ENCODE data around the gene PELI1.
"Not testable (repeated sequence)": the region's sequence is repeated elsewhere in the genome, so short reads cannot be mapped to it uniquely, and the experiment has no call there.

PELI1 gene

GRCh38 chr2:64122358-64122757 lies 21.9 kb downstream of the PELI1 start:
- DNase-seq (ENCODE audit: low read depth), result no peak

GRCh38 chr2:64120928-64121327 lies 23.3 kb downstream of the PELI1 start:
- no peak for DNase-seq (ENCODE audit: low read depth)

- no peak for DNase-seq (ENCODE audit: low read depth)
These were observed 24.2 kb downstream of the PELI1 start for GRCh38 chr2:64120008-64120407.

GRCh38 chr2:64119369-64119768 lies 24.9 kb downstream of the PELI1 start:
- DNase-seq (ENCODE audit: low read depth), result no peak

GRCh38 chr2:64115808-64116598 lies 28.2 kb downstream of the PELI1 start:
- no peak for DNase-seq (ENCODE audit: low read depth)

- DNase-seq (ENCODE audit: low read depth), result no peak
These were observed 29.3 kb downstream of the PELI1 start for GRCh38 chr2:64114912-64115277.

- no peak for DNase-seq (ENCODE audit: low read depth)
These were observed 29.9 kb downstream of the PELI1 start for GRCh38 chr2:64114063-64114911.

- no peak for DNase-seq (ENCODE audit: low read depth)
These were observed 32.2 kb downstream of the PELI1 start for GRCh38 chr2:64112016-64112415.

- DNase-seq (ENCODE audit: low read depth), result no peak
These were observed 32.8 kb downstream of the PELI1 start for GRCh38 chr2:64111426-64111825.

GRCh38 chr2:64108666-64109241 lies 35.5 kb downstream of the PELI1 start:
- DNase-seq (ENCODE audit: low read depth), result no peak

GRCh38 chr2:64106481-64106880 lies 37.7 kb downstream of the PELI1 start:
- no peak for DNase-seq (ENCODE audit: low read depth)

GRCh38 chr2:64105670-64106461 lies 38.4 kb downstream of the PELI1 start:
- DNase-seq (ENCODE audit: low read depth), result no peak

GRCh38 chr2:64104933-64105332 lies 39.3 kb downstream of the PELI1 start:
- no peak for DNase-seq (ENCODE audit: low read depth)

- DNase-seq (ENCODE audit: low read depth), result not testable (repeated sequence)
These were observed 41.5 kb downstream of the PELI1 start for GRCh38 chr2:64102736-64103135.

GRCh38 chr2:64101141-64101591 lies 43.1 kb downstream of the PELI1 start:
- no peak for DNase-seq (ENCODE audit: low read depth)

- not testable (repeated sequence) for DNase-seq (ENCODE audit: low read depth)
These were observed 43.6 kb downstream of the PELI1 start for GRCh38 chr2:64100584-64100983.

- no peak for DNase-seq (ENCODE audit: low read depth)
These were observed 49.4 kb downstream of the PELI1 start for GRCh38 chr2:64094663-64095382.

GRCh38 chr2:64093341-64093740 lies 50.9 kb downstream of the PELI1 start:
- no peak for DNase-seq (ENCODE audit: low read depth)

GRCh38 chr2:64092502-64092901 lies 51.7 kb downstream of the PELI1 start:
- DNase-seq (ENCODE audit: low read depth), result no peak

GRCh38 chr2:64090264-64090663 lies 54.0 kb downstream of the PELI1 start:
- no peak for DNase-seq (ENCODE audit: low read depth)

- no peak for DNase-seq (ENCODE audit: low read depth)
These were observed 57.7 kb downstream of the PELI1 start for GRCh38 chr2:64086347-64087082.

All from stimulated activated CD8-positive, alpha-beta memory T cell treated with anti-CD3 and anti-CD28 coated beads, Interleukin-15, amount 100 ng/mL, for 24 hours (primary cell).